ENCODE data around the gene GABBR2. TPM values are rescaled to one million over a fixed set of nuclear protein-coding genes. Genes with fewer than 3 reads are reported as not detected.

Gene GABBR2
- total RNA-seq, 1 experiment from 2014 or later = 6.3 TPM

GRCh38 chr9:98568234-98568908 lies 140.4 kb downstream of the GABBR2 start:
- CTCF ChIA-PET = no interaction called here
- ATAC-seq = no peak

DNA sequence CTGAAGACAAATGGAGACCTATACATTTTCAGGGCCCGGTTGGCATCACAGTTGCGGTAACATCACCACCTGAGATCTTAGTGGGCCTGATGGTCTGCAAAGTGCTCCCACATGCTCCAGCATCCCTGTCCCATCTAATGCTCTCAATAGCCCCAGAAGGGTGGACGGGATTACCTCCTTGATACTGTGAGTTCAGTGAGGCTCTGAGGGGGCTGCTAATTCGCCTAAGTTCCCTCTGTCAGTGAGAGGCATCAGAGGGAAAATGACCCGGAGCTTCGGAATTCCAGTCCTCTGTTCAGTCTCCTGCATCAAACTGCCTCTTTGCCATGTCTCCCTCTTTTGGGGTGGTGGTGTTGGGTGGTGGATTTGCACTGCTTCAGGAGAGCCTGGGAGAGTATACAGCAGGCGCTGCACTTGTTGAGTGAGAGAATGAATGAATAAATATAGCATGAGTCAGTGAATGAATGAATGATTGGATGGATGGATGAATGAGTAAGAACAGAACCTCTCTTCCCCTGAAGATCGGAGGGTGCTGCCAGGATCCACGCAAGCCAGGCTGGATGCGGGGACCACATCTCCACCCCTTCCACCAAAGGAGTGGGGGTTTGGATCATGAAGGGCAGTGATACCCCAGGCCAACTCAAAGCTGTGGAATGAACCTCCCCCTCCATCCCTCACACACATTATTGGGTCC lies 141.0 kb downstream of the GABBR2 start:
- ATAC-seq (no peak), DNase-seq (ENCODE audit: low read depth, low spot score) (no peak)
- ChIA-PET POLR2A (no interaction called here), CTCF (no interaction called here)
- BruUV-seq (replicated peaks) = no TSS peak
- in situ Hi-C loops (cut with HindIII; ENCODE audit: low pct_unique_long_range_greater_than_20kb, low sequenced_read_pairs) (no loop called here), intact Hi-C loops (cut with micrococcal nuclease; ENCODE audit: unreplicated experiment) (no loop called here)
- no peak for TF ChIP-seq TCF7L2 (IDR thresholded peaks at IDR 0.05; ENCODE audit: low read depth, low read length)
- no peak for TF ChIP-seq SIN3A (IDR thresholded peaks at IDR 0.05; ENCODE audit: borderline replicate concordance, insufficient read depth, low read depth, low read length)
- TF ChIP-seq, protein P1, sequence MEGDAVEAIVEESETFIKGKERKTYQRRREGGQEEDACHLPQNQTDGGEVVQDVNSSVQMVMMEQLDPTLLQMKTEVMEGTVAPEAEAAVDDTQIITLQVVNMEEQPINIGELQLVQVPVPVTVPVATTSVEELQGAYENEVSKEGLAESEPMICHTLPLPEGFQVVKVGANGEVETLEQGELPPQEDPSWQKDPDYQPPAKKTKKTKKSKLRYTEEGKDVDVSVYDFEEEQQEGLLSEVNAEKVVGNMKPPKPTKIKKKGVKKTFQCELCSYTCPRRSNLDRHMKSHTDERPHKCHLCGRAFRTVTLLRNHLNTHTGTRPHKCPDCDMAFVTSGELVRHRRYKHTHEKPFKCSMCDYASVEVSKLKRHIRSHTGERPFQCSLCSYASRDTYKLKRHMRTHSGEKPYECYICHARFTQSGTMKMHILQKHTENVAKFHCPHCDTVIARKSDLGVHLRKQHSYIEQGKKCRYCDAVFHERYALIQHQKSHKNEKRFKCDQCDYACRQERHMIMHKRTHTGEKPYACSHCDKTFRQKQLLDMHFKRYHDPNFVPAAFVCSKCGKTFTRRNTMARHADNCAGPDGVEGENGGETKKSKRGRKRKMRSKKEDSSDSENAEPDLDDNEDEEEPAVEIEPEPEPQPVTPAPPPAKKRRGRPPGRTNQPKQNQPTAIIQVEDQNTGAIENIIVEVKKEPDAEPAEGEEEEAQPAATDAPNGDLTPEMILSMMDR (IDR thresholded peaks at IDR 0.05) = no peak
- no peak for TF ChIP-seq REST (IDR thresholded peaks at IDR 0.05; ENCODE audit: insufficient read depth in 1 of 2, low read depth in 2 of 2, low read length in 1 of 2)
- H3K27ac ChIP-seq (ENCODE audit: low read length) = no peak overlapping the region
- no peak overlapping the region for H3K4me3 ChIP-seq (ENCODE audit: low read depth in 2 of 2, low read length in 2 of 2)
- no peaks in the 10 kb centered on the region for H3K9me3 ChIP-seq (ENCODE audit: control insufficient read depth, insufficient read depth, low read depth, low read length)
- no peaks in the 10 kb centered on the region for H3K36me3 ChIP-seq (ENCODE audit: control insufficient read depth, insufficient read depth, low read length)
- no peaks in the 10 kb centered on the region for H3K4me1 ChIP-seq (ENCODE audit: control insufficient read depth, insufficient read depth, low read length)
- no peaks in the 10 kb centered on the region for H3K27me3 ChIP-seq (ENCODE audit: control insufficient read depth, insufficient read depth, low read length)

More at GRCh38 chr9:98568234-98568908, 140.4 kb downstream of the GABBR2 start:
- no peak for DNase-seq (ENCODE audit: low read depth, low spot score)
- POLR2A ChIA-PET = no interaction called here
- H3K27me3 ChIP-seq (ENCODE audit: control insufficient read depth, insufficient read depth, low read length) = no peaks in the 10 kb centered on the region
- intact Hi-C loops (cut with micrococcal nuclease; ENCODE audit: unreplicated experiment) (no loop called here), in situ Hi-C loops (cut with HindIII; ENCODE audit: low pct_unique_long_range_greater_than_20kb, low sequenced_read_pairs) (no loop called here)
- no TSS peak for BruUV-seq (replicated peaks)
- no peak overlapping the region for H3K27ac ChIP-seq (ENCODE audit: low read length)
- TF ChIP-seq REST (IDR thresholded peaks at IDR 0.05; ENCODE audit: insufficient read depth in 1 of 2, low read depth in 2 of 2, low read length in 1 of 2) = no peak
- TF ChIP-seq POLR2AphosphoS5 (IDR thresholded peaks at IDR 0.05; ENCODE audit: low read depth, low read length) = no peak
- no peak for TF ChIP-seq TCF7L2 (IDR thresholded peaks at IDR 0.05; ENCODE audit: low read depth, low read length)
- TF ChIP-seq SIN3A (IDR thresholded peaks at IDR 0.05; ENCODE audit: borderline replicate concordance, insufficient read depth, low read depth, low read length) = no peak
- TF ChIP-seq, protein P1 (IDR thresholded peaks at IDR 0.05) = no peak
- no peaks in the 10 kb centered on the region for H3K36me3 ChIP-seq (ENCODE audit: control insufficient read depth, insufficient read depth, low read length)
- no peaks in the 10 kb centered on the region for H3K4me1 ChIP-seq (ENCODE audit: control insufficient read depth, insufficient read depth, low read length)
- H3K9me3 ChIP-seq (ENCODE audit: control insufficient read depth, insufficient read depth, low read depth, low read length) = no peaks in the 10 kb centered on the region
- no peak overlapping the region for H3K4me3 ChIP-seq (ENCODE audit: low read depth in 2 of 2, low read length in 2 of 2)
